ENCODE results near the gene ATP11C.
"Not testable (repeated sequence)": the region's sequence is repeated elsewhere in the genome, so short reads cannot be mapped to it uniquely, and the experiment has no call there.

The ATP11C gene

DNA sequence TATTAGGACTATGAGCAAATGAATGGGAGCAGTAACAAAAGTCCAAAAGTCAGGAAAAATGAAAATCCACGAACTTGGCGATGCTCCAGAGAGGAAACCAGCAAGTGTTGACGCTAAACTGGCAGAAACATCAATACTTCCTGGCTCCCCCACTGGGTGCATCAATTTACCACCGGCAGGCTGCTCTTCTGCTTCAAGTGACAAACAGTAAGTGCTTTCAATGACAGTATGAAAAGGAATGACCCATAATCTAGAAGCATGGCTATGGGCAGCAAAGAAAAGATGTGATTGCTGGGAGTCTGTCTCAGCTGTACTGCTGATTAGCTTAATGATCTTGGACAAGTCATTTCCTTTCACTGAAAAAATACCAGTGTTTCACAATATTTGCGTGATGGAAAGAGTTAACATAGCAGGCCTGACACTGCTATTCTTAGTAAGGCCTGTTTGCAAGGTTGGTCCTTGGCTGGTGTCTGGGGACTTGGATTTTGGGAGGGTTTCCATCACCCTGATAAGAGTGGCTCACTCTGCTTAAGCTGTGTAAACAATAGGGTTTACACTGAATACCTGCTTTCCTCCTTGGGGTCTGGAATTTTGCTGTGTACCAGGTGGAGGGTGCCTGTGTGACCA, 8.7 kb downstream of the ATP11C start:
- DNase-seq = no peak

DNA sequence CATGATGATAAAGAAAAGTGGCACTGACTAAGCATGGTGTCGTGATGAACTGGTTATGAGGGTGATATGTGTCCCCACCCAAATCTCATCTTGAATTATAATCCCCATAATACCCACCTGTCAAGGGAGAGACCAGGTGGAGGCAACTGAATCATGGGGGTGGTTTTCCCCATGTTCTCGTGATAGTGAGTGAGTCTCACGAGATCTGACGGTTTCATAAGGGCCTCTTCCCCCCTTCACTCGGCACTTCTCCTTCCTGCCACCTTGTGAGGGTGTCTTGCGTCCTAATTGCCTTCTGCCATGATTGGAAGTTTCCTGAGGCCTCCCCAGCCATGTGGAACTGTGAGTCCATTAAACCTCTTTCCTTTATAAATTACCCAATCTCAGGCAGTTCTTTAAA, 11.7 kb downstream of the ATP11C start:
- not testable (repeated sequence) for DNase-seq

DNA sequence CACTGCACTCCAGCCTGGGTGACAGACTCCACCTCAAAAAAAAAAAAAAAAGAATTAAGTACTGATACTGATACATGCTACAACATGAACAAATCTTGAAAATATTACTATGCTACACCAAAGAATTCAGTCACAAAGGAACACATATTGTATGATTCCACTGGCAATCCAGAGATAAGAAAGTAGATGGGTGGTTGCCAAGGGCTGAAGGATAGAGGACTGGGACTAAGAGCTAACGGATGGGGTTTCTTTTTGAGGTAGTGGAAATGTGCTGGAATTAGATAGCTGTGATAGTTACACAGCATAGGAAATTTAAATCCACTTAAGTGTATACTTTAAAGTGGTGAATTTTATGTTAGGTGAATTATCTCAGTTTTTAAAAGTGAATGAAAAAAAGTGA, 12.5 kb downstream of the ATP11C start:
- no peak for DNase-seq

DNA sequence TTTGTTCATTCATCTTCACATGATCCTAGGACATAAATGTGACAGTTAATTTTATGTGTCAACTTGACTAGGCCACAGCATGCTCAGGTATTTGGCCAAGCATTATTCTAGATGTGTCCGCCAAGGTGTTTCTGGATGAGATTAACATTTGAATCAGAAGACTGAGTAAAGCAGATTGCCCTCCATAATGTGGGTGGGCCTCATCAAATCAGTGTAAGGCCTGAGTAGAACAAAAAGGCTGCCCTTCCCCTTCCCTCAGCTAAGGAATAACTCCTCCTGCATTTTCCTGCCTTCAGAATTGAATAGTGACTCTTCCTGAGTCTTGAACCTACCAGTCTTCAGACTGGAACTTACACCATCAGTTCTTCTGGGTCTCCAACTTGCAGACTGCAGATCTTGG, 18.4 kb downstream of the ATP11C start:
- no peak for DNase-seq

DNA sequence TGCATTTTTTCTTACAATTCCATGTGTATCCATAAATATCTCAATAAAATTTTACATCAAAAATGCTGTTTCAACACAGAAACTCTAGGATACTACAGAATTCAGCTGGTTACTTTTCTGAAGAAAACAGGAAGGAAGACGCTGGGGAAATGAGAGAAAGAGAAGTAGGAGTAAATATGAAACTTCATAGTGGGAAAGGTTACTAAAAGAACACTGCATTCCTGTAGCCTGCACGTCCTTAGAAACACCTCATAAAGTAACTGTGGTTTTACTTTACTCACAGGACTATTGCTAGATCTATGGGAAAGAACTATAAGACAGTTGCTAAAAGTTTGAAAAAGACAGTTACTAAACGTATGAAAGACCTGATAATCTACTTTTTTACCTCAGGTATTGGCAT, 23.1 kb downstream of the ATP11C start:
- no peak for DNase-seq

DNA sequence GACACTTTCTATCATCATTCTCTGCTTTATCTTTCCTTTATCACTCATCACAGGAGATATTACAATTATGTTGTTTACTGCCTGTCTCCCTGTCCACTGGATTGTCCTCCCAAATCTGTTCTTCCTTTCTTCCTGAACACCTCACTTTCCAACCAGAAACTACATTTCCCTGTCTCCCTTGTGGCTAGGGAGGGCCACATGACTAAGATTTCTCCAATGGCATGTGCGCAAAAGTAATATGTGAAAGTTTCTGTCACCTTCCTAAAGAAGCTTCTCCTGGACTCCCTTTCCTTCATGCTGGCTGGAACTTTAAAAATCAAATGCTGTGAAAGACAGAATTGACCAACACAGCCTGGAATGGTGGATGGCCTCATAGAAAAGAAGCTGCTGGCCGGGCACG, 25.8 kb downstream of the ATP11C start:
- DNase-seq = no peak

DNA sequence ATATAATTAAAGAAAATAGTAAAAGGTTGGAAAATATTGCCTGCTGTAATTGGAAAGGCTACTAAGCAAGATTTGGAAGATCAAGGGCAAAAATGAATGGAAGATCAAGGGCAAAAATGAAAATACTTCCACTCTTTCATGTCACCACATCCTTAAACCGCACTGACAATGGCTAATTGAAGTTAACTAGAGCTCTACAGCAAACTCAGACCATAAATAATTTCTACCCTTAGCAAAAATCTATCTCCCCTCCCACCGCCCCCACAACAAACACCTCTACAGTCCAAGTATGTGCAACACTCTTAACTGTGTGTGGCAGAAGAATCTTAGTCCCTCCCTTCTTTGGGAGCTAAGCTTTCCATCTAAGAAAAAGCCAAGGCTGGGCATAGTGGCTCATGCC, 27.1 kb downstream of the ATP11C start:
- DNase-seq = no peak

DNA sequence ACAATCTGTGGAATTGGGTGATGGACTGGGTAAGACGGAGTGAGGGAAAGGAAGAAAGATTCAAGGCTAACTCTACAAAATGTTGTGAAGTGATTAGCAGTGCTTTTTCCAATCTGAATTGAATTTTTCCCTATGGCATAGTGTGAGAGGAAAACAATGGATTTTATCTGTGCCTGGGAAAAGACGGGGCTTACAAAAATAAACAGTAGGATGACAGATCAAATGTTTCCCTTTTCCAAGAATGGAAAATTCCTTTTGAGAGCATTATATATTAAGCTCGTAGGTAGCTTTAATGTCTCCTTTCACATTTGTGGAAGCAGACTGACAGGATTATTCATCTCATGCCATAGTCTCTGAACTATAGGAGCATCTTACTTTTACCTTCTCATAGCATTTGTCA, 27.8 kb downstream of the ATP11C start:
- DNase-seq = no peak

DNA sequence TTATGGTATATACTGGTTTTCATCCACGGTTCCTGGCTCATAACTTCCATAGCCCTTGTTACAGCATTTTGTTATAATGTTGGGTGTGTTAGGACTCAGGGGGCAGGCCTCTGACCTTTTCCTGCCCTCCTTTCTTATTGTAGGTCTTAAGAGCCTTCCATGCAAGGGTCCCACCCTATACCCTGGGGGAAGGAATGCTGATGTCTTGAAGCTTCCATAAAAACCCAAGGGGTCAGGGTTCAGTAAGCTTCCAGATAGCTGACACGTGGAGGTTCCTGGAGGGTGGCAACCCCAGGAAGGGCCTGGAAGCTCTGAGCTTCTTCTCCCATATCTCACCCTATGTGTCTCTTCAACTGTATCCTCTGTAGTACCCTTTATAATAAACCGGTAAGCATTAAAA, 29.6 kb downstream of the ATP11C start:
- DNase-seq = no peak

DNA sequence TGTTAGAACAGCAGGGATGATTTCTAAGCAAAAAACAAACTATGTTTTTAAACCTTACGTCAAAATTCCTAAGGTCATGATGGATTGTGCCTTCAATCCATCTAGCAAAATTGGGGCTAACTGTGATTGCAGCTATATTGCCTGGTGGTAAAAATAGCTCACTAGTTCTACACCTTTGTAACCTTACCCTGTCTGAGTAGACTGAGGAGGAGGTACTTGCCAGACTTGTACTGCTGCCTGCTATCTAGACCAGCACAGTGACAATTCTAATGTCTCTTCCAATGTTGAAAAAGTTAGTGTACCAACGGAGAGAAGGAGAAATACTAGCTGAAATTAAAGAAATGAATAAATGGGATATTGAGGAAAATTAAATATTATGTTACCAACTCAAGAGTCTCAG, 30.3 kb downstream of the ATP11C start:
- DNase-seq = no peak

DNA sequence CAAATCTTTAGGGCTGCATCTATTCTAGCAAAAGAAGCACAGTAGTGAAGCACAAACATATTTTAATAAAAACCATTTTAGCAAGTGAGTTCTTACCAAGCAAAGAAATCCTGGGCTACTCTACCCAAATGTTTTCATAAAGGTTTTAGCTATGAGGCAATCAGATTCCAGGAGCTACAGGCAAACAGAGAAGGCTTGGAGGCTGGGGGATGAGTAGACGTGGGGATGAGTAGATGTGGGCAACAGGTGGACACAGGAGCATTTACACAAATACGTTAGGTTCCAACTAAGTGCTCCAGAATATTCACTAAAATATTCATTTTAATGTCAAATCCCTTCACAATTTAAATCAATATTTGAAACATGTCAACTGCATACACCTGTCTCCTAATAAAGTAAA, 34.5 kb downstream of the ATP11C start:
- no peak for DNase-seq

DNA sequence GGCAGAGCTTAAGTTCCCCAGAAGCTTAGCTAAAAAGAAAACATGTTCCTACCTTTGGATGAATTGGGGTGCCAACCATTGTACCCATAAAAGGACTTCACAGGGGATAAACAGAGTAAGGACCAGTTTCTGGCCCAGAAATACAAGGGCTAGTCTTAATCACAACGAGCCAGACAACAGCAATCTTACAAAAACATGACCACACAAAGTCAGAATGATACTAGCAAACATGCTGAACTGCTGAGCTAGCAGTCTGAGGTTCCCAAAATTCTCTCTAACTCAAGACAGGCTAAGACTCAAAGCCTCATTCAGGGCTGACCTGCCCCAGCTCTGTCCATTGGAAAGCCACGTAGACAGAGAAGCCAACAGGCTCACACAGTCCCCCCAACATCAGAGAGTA, 40.3 kb downstream of the ATP11C start:
- no peak for DNase-seq

DNA sequence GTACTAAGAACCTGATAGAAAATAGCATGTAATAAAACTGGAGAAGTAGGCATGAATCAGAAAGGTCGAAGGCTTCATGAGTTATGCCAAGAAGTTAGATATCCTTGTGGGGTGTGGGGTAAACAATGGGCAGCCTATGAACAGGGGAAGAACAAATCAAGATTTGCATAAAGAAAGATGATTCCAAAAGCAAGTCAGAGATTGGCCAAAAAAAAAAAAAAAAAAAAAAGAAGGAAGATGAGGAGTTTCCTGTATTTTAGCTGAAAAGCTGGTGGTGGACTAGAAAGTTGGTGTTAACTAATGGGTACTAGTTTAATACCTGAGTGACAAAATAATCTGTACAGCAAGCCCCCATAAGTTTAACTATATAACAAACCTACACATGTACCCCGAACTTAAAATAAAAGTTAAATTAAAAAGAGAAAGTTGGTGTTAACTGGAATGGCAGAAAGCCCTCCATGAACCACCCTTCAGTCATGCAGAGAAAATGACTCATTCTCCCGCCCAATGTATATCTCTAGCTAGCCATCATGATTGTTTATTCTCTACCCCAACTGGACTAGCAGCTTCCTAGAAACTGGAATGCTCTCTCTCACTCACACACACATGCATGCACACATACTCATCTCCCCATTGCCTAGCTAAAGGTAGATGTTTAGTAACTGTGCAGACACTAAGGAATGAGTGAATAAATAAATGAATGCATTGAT, 41.7 kb downstream of the ATP11C start:
- DNase-seq = no peak

DNA sequence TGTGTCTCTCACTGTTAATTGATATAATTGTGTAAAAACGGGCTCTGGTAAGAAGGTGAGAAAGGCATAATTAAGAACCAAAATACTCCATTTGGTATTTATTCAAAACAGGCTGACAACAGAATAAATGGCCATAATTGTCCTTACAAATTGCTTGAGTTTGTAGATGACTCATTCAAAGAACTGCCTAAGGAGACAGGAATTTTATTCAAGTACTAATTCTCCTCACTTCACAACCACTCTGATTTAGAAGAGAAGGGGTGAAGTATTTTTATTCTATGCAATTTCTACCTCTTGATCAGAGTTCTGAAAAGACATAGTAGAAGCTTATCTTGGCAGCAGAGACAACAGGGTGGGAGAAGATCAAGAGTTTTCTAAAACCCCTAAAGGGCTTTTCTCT, 43.1 kb downstream of the ATP11C start:
- no peak for DNase-seq

DNA sequence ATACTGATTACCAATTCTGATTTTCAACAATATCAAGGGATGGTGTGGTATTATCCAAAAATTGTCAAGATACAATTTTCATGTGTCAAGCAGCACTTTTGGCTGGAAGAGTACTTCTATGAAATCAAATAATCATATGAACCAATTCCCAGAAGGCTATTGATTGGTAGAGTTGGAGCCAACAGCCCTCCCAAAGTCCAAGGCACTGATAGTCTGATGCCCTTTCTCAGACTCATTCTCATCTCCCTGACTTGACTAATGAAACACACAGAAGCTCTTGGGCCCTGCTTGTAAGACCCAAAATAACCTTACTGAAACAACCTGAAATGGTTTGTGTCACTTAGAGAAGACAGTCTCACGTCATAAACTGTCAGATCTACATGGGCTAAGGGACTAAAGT, 48.9 kb downstream of the ATP11C start:
- DNase-seq = no peak

DNA sequence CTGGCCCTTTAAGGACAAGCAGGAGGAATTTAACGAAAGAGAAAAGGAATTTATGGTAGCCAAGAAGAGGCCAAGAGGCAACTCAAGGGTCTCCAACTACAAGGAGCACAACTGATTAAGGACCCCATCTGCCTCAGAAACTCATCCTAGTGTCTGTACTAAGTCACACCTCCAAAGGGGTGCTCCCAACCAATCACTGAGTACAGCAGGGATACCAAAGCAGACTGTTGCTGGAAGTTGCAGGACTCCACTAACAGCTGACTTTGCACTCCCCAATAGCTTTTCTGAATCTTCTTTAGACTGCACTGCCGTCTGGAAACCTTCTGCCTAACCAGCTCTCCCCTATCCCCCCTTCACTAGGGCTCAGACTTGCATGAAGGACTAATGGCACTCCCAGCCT, 50.6 kb downstream of the ATP11C start:
- DNase-seq = no peak

DNA sequence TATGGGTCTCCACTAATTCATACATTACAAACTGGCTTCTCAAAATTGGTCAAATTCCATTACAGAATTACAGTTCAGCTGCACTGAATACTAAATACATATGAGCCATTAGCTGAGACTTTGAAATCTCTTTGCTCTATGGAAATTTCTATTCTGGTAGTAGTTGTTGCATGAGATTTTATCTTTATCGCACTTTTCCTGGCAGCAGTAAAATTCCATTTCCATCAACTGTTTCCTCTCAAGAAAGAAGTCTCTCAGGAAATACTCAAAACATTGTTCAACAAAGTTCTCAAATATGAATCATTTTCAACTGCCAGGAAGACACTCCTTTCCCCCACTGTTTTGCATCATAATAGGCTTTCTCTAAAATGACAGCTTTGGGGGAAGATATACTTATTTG, 51.3 kb downstream of the ATP11C start:
- DNase-seq = no peak

DNA sequence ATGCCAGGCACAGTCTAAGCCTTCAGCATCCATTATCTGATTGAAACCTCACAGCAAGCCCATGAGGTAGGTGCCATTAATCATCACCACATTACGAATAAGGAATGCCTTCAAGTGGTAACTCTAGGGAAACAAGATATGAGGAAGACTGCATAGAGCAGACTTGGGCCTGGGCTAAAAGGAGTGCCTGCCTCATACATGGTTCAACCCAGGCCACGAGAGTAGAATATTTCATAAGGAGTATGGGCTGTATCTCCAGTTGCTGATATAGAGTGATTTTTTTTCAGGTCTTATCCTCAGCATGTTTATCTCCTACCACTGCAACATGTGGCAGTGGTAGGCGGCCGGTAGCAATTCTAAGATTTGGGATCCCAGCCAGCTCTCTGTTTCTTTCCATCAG, 51.7 kb downstream of the ATP11C start:
- DNase-seq = no peak

DNA sequence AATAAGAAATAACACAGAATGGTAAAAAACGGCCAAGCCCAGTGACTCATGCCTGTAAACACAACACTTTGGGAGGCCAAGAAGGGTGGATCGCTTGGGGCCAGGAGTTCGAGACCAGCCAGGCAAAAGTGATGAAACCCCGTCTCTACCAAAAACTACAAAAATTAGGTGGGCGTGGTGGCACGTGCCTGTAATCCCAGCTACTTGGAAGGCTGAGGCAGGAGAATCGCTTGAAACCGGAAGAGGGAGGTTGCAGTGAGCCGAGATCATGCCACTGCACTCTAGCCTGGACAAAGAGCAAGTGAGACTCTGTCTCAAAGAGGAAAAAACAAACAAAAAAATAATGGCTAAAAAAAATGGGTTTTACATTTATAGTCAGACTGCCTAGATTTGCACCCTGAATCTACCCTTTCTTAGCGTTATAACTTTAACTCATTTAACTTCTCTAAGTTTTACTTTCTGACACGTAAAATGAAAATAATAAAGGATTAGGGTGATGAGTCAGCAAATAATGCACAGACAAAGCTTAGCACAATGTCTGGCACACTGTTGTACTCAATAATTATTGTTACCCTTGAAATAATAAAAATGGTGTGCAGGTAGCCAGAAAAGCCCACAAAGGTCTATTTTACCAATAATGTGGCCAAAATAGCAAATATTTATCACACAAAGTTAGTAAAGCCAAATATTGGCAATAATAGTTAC, 55.0 kb downstream of the ATP11C start:
- no peak for DNase-seq

DNA sequence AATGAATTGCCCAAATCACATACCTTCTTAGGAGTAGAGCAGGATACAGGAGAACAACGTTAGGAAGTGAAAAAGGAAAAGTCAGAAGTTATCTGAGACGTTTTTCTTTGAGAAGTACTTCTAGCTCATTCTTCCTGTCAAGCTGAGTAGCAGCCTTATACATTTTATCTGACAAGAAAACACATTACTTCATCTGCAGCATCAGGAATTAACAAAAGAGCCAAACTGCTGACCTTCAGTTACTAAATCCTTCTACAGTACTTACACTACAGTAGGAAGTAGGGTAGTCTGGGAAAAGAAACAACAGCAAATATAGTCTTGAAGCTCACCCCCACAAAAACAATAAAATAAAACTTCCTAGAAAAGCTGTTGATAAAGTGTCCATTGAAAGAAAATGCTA, 57.0 kb downstream of the ATP11C start:
- no peak for DNase-seq

DNA sequence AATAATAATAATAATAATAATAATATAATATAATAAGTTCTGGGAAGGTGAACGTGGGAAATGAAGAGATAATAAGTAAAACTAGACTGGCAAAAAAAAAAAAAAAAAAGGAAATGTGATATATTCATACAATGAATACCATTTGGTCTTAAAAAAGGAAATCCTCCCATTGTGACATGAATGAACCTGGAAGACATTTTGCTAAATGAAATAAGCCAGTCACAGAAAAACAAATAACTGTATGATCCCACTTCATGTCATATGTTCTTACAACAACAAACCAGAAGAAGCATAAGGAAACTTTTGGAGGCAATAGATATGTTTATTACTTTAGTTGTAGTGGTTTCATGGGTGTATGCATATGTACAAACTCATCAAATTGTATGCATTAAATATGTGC, 63.1 kb downstream of the ATP11C start:
- DNase-seq = no peak

DNA sequence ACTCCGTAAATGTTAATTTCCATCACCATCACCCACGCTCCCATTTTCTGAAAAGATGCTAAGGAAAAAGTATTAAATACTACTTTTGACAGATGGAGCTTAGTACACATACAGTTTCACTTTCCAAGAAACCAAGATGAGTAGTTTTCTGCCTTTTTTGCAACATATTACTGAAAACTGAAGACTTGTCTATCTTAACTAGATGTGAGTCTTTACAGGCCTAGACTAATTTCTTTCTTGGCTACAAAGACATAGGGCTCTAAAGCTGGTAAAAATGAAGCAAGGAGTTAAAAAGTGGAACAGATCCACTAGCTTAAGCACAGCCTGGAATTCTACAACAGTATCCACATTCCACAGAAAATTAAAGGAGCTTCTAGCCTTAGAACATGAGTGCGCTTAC, 68.2 kb downstream of the ATP11C start:
- DNase-seq = no peak

DNA sequence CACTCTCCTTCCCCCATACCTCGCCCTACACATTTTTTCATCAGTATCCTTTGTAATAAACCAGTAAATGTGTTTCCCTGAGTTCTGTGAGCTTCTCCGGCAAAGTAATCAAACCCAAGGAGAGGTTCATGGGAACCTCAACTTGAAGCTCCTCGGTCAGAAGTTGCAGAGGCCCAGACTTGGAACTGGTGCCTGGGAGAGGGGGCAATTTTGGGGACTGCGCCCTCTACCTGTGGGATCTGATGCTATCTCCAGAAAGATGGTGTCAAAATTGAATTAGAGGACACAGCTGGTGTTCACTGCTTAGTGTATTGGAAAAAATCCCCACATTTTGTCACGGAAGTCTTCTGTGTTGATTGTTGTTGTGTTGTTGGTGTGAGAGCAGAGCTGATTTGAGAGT, 70.6 kb downstream of the ATP11C start:
- DNase-seq = no peak

DNA sequence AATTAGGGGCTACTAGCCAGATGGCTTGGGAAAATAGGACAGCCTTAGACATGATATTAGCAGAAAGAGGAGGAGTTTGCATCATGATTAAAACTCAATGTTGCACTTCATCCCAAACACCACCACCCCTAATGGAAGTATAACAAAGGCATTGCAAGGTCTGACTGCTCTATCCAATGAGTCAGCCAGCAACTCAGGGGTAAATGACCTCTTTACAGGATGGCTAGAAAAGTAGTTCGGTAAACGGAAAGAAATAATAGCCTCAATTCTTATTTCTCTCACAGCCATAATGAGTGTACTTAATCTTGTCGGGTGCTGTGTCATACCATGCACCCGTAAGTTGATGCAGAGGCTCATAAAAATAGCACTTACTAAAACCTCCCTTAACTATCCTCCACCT, 76.0 kb downstream of the ATP11C start:
- not testable (repeated sequence) for DNase-seq

DNA sequence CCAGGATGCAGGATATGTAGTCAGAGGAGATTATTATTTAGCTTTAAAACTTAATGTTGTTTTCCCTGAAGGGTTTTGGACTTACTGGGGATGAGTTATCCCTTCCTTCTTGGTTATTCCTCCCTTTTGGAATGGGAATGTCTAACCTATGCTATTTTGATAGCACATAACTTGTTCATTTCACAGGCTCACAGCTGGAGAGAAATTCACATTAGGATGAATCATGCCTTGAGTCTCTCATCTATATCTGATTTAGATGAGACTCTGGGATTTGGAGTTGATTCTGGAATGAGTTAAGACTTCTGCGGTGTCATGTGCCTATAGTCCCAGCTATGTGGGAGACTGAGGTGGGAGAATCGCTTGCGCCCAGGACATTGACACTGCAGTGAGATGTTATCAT, 81.1 kb downstream of the ATP11C start:
- DNase-seq = no peak
